NCI-H748 (cell line): ENCODE data around the gene SLC19A1.

Experiments
- DNase-seq: peaks from one replicate; lab custom pipeline; 2025; ENCODE audit not compliant: unreplicated experiment; lab: John Stamatoyannopoulos, UW

SLC19A1 gene

DNA sequence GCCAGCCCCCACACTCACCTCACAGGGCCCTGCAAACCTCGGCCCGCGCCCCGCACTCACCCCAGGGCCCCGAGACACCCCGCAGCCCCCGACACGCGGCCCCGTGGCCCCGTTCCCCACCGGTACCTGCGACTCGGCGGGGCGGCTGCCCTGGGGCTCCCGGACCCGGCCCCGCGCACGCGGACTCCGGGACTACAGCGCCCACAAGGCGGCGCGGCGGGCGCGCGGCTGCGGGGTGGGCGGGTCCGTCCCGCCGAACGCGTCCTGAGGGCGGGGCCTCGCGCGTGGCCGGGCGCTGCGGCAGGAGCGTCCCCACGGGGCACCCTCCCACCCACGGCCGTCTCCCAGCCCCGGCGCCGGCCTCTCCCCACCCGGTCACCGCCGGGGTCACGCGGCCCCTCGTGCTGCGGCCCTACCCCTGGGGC is at the start of gene SLC19A1:
SLC19A1 (minus strand) TSS at position 199 of the 425 bp plus-strand sequence. CDS start 4,481 bp downstream, outside the sequence.
- DNase-seq, result peak; percentile 66

DNA sequence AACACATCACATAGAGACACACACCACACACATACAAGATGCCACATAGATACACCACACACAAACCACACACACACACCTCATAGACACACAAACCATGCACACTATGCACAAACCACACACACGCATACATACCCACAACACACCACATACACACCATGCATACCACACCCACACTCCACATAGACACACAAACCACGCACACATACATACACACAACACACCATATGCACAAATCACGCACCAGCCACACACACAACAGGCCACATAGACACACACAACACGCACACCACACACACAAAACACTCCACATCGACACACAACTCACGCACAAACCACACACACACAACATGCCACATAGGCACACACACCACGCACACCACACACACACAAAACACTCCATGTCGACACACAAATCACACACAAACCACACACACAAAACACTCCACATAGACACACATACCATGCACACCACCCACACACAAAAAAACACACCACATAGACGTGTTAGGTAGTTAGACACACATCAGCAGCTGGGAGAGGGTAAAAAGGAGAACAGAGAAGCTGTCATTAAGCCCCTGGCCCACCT is 49.5 kb upstream of the SLC19A1 start:
- no peak for DNase-seq

DNA sequence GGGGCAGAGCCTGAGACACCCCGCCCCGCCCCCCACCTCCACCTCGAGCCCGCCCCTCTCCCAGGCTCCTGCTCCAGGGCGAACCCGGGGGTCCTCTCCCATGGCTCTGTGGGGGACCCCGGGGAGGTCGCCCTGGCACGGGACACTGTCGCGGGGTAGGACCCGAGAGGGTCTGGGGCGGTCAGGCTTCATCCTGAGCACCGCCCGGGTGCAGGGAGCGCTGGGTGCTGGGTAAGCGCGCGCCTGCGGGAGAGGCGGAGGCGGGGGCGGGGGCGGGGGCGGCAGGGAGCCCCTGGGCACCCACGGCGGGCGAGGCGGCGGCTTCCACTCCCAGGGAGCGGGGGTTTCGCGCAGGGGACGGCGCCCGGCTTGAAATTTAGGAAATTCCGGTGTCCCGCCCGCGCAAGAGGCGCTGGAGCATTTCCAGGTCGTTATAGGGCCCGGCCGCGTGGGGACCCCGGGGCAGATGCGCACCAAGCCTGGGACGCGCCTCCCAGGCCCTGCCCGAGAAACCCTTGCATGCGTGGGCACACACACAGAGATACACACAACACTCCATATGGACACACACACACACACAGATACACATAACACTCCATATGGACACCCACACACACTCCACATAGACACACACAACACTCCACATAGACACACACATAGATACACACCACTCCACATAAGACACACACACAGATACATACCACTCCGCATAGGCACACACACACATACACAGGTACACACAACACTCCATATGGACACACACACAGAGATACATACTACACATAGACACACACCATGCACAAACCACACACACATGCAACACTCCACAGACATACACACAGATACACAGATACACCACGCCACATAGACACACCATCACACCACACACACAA is 48.7 kb upstream of the SLC19A1 start:
- DNase-seq, result no peak

DNA sequence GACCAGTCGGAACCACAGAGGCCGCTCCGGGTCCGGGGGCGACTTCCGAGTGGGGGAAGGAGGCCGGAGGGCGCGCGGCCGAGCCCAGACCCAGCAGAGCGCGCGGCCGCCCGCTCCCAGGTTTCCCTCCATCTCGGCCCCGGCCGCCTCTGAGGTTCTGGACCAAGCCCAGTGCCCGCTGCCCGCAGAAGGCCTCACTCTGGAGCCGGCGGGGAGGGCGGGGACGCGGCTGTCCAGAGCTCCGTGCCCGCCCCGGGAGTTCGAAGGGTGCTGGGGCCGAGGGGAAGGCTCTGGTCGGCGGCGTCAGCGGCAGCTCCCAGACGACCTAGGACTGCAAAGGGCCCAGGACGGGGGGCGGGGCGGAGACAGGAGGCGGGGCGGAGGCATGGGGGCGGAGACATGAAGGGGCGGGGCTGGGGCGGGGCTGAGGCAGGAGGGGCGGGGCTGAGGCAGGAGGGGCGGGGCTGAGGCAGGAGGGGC is 48.0 kb upstream of the SLC19A1 start:
- DNase-seq, result no peak

DNA sequence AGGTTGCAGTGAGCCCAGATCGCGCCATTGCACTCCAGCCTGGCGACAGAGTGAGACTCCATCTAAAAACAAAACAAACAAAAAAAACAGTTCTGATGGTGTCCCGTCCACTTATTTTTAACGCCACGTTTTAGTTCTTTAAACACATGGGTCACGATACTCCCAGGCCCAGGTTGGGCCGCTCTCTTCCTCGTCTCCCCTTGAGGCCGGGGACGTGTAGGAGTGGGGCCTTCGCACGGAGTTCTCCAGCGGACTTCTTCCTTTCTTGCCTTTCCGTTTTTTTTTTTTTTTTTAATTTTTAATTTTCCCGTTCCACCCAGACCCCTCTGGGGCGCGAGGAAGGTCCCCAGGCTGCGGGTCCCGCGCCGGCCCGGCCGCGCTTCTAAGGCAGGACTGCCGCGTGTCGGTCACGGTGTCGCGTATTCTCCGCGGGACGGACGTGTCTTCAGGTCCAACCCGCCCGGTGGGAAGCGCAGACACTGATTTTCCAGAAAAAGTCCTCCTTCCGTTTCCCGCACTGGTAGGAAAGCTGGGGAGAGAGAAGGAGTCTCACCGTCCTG is 47.5 kb upstream of the SLC19A1 start:
- DNase-seq, result no peak

DNA sequence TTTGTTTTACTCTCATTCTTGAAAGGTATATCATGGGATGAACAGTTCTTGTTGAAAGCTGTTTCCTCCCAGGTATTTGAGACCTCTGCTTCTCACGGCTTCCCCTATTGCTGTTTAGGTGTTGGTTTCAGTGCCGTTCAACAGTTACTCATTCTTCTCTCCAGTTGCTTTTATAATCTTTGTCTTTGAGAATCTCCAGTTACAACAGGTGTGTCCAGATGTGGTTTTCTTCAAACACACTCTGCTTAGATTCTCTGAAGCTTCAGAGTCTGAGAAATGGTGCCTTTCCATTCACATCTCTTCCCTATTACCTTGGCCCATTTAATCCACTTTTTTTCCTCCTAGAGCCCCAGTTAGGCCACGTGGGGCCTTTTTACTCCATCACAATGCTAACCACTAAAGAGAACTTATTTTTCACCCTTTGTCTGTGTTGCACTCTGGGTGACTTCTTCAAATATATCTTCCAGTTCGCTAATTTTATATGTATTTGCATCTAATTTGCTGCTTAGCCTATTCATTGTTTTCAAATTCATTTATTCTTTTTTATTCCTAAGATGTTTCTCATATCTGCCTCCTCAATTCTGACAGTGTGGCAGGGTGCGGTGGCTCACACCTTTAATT is 46.7 kb upstream of the SLC19A1 start:
- DNase-seq, result no peak

DNA sequence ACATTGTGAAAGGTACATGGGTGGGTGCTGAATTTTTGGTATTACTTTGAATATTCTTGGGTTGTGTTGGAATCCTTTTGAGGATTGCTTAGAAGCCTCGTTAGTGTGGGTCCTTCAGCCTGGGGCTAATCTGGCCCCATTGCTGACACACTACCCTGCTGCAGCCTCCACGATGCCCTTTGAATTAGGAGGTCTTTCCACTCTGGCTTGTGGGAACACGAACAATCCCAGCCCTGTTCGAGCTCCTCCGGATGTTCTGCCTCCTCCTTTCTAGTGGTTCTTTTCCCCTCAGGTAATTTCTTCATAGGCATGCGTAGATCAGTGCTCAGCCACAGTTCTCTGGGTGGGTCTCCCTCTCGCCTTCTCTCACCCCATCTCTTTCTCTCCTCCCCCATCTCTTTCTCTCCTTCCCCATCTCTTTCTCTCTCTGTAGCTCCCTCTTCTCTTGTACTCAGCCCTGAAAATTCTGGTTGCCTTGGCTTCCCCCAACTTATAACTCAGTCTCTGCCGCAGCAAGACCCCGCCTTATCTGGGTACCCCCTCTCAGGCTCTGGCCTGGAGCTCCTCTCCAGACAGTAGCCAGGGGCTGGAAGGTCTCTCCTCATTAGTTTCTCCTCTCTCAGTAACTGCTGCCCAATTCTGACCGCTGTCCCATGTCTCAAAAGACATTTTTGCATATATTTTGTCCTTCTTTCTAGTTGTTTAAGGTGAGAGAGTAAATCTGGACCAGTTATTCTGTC is 46.0 kb upstream of the SLC19A1 start:
- DNase-seq, result no peak

DNA sequence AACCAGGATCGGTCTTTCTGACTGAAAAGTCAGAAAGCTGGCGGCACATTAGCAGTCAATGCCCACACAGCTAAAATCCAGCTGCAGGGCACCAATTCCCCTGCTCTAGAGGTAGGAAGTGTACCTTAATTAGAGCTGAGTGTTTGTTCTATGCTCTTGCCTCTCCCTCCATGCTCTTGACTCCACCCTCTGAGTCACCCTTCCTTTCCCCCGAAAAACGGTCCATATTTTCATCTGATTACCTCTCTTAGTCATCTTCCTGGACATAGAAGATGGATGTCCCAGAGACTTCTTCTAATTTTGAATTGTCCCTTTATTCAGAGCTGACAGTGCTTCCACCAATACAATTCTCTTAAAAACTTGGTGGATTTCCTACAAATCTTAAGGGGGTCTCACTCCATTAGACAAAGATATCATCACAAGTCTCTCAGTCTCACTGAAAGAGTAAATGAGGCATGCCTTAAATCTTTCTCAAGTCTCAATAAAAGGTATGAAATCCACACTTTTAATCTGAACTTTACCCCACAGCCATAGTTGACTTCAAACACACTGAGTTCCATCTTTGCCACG is 44.1 kb upstream of the SLC19A1 start:
- no peak for DNase-seq

DNA sequence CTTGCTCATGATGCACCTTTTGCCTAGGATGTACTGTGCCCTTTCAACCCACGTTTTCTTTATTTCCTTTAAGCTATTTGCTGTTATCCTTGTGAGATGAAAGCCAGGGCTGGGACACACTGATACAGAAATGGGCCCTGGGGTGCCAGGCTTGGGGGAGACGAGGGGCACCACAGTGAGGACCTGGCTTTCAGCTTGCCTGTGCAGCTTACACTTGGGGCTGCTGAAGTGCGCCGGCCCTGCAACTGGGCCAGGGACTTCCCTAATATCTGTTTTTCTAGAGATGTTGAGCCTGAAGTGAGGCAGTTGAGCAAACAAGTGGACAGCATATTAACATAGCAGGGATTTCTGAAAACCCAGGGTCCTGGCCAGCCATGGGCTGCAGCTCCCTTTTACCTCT is 42.5 kb upstream of the SLC19A1 start:
- DNase-seq, result no peak

DNA sequence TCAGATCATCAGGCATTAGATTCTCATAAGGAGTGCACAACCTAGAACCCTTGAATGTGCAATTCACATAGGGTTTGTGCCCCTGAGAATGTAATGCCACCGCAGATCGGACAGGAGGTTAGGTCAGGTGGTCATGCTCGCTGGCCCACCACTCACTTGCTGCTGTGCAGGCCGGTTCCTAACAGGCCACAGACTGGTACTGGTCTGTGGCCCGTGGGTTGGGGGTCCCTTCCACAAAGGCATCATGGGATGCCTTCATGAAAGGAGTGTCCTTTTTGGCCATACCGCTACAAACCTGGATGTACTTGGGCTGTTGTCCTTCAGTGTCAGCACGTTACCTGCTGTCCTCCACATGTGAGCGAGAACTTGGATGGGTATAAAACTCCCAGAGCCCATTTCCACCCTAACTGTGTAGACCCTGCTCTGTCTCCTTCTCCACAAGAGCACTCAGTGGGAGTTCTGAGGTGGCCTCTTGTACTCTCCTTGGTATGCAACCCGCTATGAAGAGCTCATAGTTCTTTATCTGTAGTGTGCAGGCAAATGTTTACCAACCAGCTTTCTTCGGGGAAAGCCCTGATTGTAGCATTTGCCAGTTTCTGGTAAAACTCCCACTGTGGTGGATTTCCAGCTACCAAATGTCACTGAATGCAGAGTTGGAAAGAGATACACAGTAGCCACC is 41.7 kb upstream of the SLC19A1 start:
- DNase-seq, result no peak

DNA sequence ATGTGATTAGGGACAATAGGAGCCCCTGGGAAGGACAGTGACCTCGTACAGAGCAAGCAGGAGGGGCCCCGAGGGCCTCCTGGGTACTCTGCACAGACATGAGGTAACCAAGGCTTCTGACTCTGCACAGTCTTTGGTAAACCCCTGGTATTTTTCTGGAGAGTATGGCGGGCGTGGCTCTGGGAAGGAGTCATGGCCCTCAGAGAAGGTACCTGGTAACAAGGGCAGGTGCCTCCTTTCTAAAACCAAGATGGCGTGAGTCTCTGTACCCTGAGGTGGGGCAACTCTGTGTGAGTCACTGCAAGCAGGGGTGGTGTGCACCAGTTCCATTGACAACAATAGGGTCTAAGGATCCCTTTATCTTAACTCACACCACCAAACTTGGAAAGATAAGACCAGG is 39.9 kb upstream of the SLC19A1 start:
- no peak for DNase-seq

DNA sequence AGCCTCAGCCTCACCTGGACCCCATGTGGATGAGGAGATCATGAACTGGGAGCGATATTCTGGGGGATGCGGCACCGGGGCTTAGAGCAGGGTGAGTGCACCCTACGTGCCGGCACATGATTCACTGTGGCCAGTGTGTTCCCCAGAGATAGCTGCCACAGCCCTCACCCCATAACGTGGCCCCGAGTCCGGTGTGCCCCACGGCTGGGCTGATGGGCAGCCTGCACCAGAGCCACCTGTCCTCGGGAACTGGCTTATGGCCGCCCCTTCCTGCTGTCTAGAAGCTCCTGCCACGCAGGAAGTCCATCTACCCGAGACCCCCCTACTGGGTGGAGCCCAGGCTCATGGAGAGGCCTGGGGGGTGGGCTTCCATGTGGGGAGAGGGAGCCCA is 39.1 kb upstream of the SLC19A1 start:
- no peak for DNase-seq

DNA sequence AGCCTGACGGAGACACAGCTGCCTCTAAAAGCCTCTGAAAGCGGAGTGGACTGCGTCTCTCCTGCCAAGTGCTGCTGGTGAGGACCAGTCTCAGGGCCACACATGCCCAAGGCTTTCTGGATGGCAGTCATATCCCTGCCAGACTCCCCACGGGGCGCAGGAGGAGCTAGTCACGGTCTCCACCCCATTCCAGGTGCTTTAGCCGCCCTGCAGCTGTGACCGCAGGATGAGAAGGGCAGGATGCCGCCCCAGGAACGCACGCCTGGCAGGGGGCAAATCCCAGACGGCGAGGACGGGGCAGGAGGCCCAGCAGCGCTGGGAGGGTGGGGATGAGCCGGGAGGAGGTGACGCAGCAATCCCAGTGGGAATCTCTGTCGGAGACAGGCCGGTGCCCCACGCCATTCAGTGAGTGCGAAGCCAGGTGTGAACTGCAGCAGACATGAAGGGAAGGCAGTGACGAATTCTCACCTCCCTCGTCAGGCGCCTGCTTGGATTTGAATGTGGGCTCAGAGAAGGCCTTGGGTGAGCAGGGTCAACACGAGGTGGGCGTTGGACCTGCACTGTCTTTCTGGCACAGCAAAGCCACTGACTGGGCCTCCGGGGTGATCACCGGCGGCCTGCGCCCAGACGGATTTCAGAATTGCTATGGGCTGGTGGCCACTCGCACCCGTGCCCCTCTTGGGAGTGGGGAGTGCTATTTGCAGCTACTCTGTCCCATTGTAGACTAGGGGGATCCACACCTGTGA is 38.5 kb upstream of the SLC19A1 start:
- DNase-seq, result no peak

DNA sequence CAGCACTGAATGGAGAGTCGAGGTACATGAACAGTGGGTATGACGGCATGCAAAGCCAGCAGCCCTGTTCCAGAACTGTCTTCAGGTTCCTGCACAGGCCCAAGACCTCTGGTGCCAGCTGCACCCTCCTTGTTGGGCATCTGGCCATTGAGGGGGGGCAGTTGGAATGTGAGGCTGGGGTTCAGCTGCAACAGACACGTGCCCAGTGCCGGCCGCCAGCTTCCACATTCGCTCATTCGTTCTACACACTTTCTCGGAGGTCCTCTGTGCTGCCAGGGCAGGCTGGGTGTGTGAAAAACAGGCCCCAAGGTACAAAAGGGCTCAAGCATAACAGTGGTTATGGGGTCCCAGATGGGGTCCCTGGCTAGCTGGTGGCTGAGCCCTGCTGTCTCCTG is 37.9 kb upstream of the SLC19A1 start:
- no peak for DNase-seq

DNA sequence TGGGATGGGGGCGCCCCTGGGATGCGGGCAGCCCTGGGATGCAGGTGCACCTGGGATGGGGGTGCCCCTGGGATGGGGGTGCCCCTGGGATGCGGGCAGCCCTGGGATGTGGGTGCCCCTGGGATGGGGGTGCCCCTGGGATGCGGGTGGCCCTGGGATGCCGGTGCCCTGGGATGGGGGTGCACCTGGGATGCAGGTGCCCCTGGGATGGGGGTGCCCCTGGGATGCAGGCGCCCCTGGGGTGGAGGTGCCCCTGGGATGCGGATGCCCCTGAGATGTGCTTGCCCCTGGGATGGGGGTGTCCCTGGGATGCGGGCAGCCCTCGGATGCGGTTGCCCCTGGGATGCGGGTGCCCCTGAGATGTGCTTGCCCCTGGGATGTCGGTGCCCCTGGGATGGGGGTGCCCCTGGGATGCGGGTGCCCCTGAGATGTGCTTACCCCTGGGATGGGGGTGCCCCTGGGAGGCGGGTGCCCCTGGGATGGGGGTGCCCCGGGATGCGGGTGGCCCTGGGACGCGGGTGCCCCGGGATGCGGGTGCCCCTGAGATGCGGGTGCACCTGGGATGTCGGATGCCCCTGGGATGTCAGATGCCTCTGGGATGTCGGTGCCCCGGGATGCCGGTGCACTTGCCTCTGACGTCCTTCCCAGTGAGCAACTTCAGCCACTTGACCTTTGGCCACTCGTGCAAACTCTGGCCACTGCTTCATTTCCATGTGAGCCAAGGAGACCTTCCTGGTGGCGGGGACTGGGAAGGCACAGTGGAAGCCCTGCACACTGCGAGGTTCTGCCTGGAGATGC is 37.3 kb upstream of the SLC19A1 start:
- no peak for DNase-seq

DNA sequence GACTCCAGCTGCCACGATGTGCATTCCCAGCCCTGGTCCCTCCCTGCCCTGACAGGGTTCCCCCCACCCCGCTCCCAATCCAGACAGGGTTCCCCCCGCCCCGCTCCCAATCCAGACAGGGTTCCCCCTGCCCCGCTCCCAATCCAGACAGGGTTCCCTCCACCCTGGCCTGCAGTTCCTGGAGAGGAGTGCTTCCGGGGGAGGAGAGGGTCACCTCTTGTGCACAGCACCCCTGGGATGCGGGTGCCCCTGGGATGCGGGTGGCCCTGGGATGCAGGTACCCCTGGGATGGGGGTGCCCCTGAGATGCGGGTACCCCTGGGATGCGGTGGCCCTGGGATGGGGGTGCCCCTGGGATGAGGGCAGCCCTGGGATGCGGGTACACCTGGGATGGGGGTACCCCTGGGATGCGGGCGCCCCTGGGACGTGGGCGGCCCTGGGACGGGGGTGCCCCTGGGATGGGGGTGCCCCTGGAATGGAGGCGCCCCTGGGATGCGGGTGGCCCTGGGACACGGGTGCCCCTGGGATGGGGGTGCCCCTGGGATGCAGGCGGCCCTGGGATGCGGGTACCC is 36.7 kb upstream of the SLC19A1 start:
- no peak for DNase-seq

DNA sequence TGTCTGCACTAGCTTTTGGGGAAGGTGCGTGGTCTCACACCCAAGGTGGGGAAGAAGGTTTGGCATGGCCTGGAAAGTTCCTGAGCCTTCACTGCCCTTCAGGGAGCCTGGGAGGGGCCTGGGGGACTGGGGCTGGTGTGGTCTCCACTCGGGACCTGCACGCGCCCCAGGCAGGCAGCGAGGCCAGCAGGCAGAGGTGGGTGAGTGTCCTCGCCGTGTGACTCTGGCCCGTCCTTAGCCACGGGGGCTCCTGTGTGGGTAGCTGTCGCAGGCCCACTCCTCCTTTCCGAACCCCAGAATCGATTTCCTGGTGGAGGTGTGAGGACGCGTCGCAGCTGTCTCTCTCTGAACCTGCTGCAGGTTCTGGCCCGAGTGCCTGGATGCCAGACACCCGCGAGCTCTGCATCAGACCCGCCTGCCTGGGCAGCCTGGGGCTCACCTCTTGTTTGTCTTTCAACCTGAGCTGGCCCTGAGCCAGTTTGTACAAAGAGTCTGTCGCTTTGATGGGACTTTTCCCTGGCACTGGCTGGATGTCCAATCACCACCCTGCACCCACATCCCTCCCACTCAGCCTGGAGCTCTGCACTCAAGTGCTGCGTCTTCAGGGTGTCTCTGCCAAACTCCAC is 36.0 kb upstream of the SLC19A1 start:
- DNase-seq, result peak; percentile 87

DNA sequence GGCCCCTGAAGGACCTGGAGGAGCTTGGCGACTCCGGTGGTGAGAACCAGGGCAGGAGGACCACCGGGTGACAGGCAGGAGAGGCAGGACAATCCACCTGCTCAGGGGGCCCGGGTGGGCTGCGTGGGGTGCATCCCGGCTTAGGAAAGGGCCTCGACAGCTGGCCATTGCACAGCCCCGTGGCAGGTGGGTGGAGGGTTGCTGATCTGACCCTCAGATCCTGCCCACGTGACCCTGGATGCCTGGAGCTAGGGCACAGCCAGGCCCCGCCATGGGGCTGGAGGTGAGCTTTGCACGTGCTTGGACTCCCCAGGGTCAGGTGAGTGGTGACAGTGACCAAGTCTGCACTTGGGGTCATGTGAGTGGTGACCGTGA is 35.5 kb upstream of the SLC19A1 start:
- DNase-seq, result no peak
